ENCODE results near the gene COL5A2.

- TF ChIP-seq EZH2 (IDR thresholded peaks at IDR 0.05; ENCODE audit: borderline replicate concordance, insufficient read depth, low read length, poor library complexity, severe bottlenecking): no peak
- TF ChIP-seq CTCF (IDR thresholded peaks at IDR 0.05; ENCODE audit: poor library complexity, severe bottlenecking): no peak
- no peak for TF ChIP-seq EP300 (conservative IDR thresholded peaks at IDR 0.05; ENCODE audit: poor library complexity, severe bottlenecking)
- no peak for TF ChIP-seq TAF1 (IDR thresholded peaks at IDR 0.05; ENCODE audit: low read depth)
- TF ChIP-seq POLR2AphosphoS5 (IDR thresholded peaks at IDR 0.05): no peak
Observed at GRCh38 chr2:189226017-189226416, 46.5 kb upstream of the COL5A2 start.
